CD8-positive, alpha-beta memory T cell (primary cell): ENCODE measurements around the gene FRMD4B. TPM values are rescaled to one million over a fixed set of nuclear protein-coding genes. Genes with fewer than 3 reads are reported as not detected.
A peak's percentile ranks its signal among the peaks of the same experiment; 100 is the strongest.
"Not testable (repeated sequence)": the region's sequence is repeated elsewhere in the genome, so short reads cannot be mapped to it uniquely, and the experiment has no call there.

Experiments used
- CTCF ChIA-PET: fragments of 350-600 bp; sonication (Branson Sonifier 250); formaldehyde crosslinking; loops from one replicate; lab custom pipeline; 2021; ENCODE audit warnings: antibody characterized with exemption; lab: Charles Lee
- POLR2A ChIA-PET: fragments of 350-600 bp; sonication (Branson Sonifier 250); formaldehyde crosslinking; loops from one replicate; lab custom pipeline; 2021; ENCODE audit warnings: antibody characterized with exemption; lab: Charles Lee
- DNase-seq, 5 donors: peaks; one replicate each; pipeline versions ENCODE4 v3.0.0 to v3.0.0-alpha.2; 2020 to 2022; ENCODE audit warnings: mixed read lengths in 1 of 5
- H3K27ac ChIP-seq: one replicate; pipeline ENCODE4 v1.7.0; 2013; ENCODE audit warnings: low read depth, mild to moderate bottlenecking, low read length, moderate library complexity
- H3K27me3 ChIP-seq: 2 replicates; pipeline ENCODE4 v1.7.0; 2013; ENCODE audit warnings: low read length, mild to moderate bottlenecking; ENCODE audit not compliant: insufficient read depth, poor library complexity, severe bottlenecking
- H3K36me3 ChIP-seq: 2 replicates; pipeline ENCODE4 v1.7.0; 2013; ENCODE audit warnings: mild to moderate bottlenecking, low read length, moderate library complexity; ENCODE audit not compliant: insufficient read depth
- H3K4me1 ChIP-seq: 2 replicates; pipeline ENCODE4 v1.7.0; 2013; ENCODE audit warnings: mild to moderate bottlenecking, low read length, moderate library complexity; ENCODE audit not compliant: insufficient read depth
- H3K4me3 ChIP-seq: 2 replicates; pipeline ENCODE4 v1.7.0; 2013; ENCODE audit warnings: mild to moderate bottlenecking, low read length
- H3K9me3 ChIP-seq: 2 replicates; pipeline ENCODE4 v1.7.0; 2013; ENCODE audit warnings: mild to moderate bottlenecking, low read length
- H3K27ac Mint-ChIP-seq, 8 donors: one replicate each; pipeline ENCODE4 v1.8.0; 2020 to 2021; ENCODE audit warnings: mixed read lengths in 8 of 8, mild to moderate bottlenecking in 6 of 8, inconsistent platforms in 3 of 8, moderate library complexity in 3 of 8
- H3K27me3 Mint-ChIP-seq, 2 donors: one replicate each; pipeline ENCODE4 v1.8.0; 2020 to 2021; ENCODE audit warnings: mixed read lengths in 2 of 2, mild to moderate bottlenecking in 1 of 2, moderate library complexity in 1 of 2
- H3K36me3 Mint-ChIP-seq, 3 donors: one replicate each; pipeline ENCODE4 v1.8.0; 2020 to 2021; ENCODE audit warnings: mixed read lengths in 3 of 3, inconsistent platforms in 1 of 3, mild to moderate bottlenecking in 1 of 3
- H3K4me1 Mint-ChIP-seq, 3 donors: one replicate each; pipeline ENCODE4 v1.8.0; 2020 to 2021; ENCODE audit warnings: mixed read lengths in 3 of 3, inconsistent platforms in 1 of 3, mild to moderate bottlenecking in 1 of 3
- H3K4me3 Mint-ChIP-seq, 7 donors: one replicate each; pipeline ENCODE4 v1.8.0; 2020 to 2021; ENCODE audit warnings: mixed read lengths in 7 of 7, mild to moderate bottlenecking in 6 of 7, moderate library complexity in 4 of 7, inconsistent platforms in 2 of 7
- H3K9me3 Mint-ChIP-seq, 5 donors: one replicate each; pipeline ENCODE4 v1.8.0; 2020 to 2022; ENCODE audit warnings: mixed read lengths in 5 of 5, mild to moderate bottlenecking in 3 of 5, moderate library complexity in 2 of 5, inconsistent platforms in 1 of 5
- polyA plus RNA-seq: library from polyadenylated mRNA; unstranded; fragments of 300-500 nt; fragmentation: Illumina TruSeq; gene quantifications from one replicate; pipeline ENCODE4 v1.2.3, GENCODE V29; 2021
- total RNA-seq, 2 experiments: library from RNA; stranded (reverse); gene quantifications; one replicate each; pipeline ENCODE4 v1.2.3, GENCODE V29; 2021

The FRMD4B gene
- total and polyA plus RNA-seq, 3 experiments from 2014 or later: 3.0 to 41.1 (median 40.3) TPM

GRCh38 chr3:69241769-69242168 is 144.1 kb downstream of the FRMD4B start:
- H3K4me3 ChIP-seq: no peak overlapping the region
- H3K4me1 ChIP-seq: peaks cover 7% of the 10 kb centered on the region
- H3K9me3 Mint-ChIP-seq: no peaks in the 10 kb centered on the region
- no peaks in the 10 kb centered on the region for H3K9me3 ChIP-seq
- H3K4me1 Mint-ChIP-seq: peaks cover 6 to 12% (median 9%) of the 10 kb centered on the region in 3 donors
- H3K36me3 ChIP-seq: no peaks in the 10 kb centered on the region
- no peak overlapping the region for H3K27ac ChIP-seq
- ChIA-PET POLR2A (no interaction called here), CTCF (interaction anchor here (0.8 kb wide), 1 partner anchor 80 kb away, joined by 3 read pairs; no protein-coding TSS in a partner anchor)
- no peak for DNase-seq
- H3K36me3 Mint-ChIP-seq: no peaks in the 10 kb centered on the region
- no peaks in the 10 kb centered on the region for H3K27me3 ChIP-seq
- peak overlapping the region in 5 of 8 donors; percentile 7 to 73 (median 29) for H3K27ac Mint-ChIP-seq
- H3K27me3 Mint-ChIP-seq: no peaks in the 10 kb centered on the region
- H3K4me3 Mint-ChIP-seq: no peak overlapping the region

GRCh38 chr3:69240651-69241568 is 145.0 kb downstream of the FRMD4B start:
- Histone ChIP-seq H3K27ac (no peak overlapping the region), H3K4me3 (no peak overlapping the region), H3K9me3 (no peaks in the 10 kb centered on the region), H3K36me3 (no peaks in the 10 kb centered on the region), H3K27me3 (no peaks in the 10 kb centered on the region), H3K4me1 (peaks cover 16% of the 10 kb centered on the region)
- Mint-ChIP-seq H3K36me3 (no peaks in the 10 kb centered on the region), H3K4me1 (peaks cover 11 to 19% (median 17%) of the 10 kb centered on the region in 3 donors), H3K4me3 (no peak overlapping the region), H3K9me3 (no peaks in the 10 kb centered on the region), H3K27ac (peak overlapping the region in 3 of 8 donors; percentile 52 to 73 (median 62)), H3K27me3 (no peaks in the 10 kb centered on the region)
- ChIA-PET CTCF (no interaction called here), POLR2A (no interaction called here)
- no peak for DNase-seq

GRCh38 chr3:69239063-69239462 is 146.8 kb downstream of the FRMD4B start:
- ChIA-PET CTCF (no interaction called here), POLR2A (no interaction called here)
- Mint-ChIP-seq H3K36me3 (no peaks in the 10 kb centered on the region), H3K4me1 (peaks cover 17 to 25% (median 25%) of the 10 kb centered on the region in 3 donors), H3K9me3 (no peaks in the 10 kb centered on the region), H3K27ac (no peak overlapping the region), H3K27me3 (no peaks in the 10 kb centered on the region), H3K4me3 (no peak overlapping the region)
- Histone ChIP-seq H3K9me3 (no peaks in the 10 kb centered on the region), H3K36me3 (no peaks in the 10 kb centered on the region), H3K27ac (no peak overlapping the region), H3K27me3 (no peaks in the 10 kb centered on the region), H3K4me1 (peaks cover 22% of the 10 kb centered on the region), H3K4me3 (no peak overlapping the region)
- no peak for DNase-seq

- Histone ChIP-seq H3K27ac (no peak overlapping the region), H3K4me3 (no peak overlapping the region)
- H3K27ac Mint-ChIP-seq: peak overlapping the region in 6 of 8 donors; percentile 9 to 93 (median 58)
Observed at GRCh38 chr3:69236812-69237707, 148.8 kb downstream of the FRMD4B start.

GRCh38 chr3:69235882-69236281 is 150.0 kb downstream of the FRMD4B start:
- Mint-ChIP-seq H3K9me3 (no peaks in the 10 kb centered on the region), H3K27ac (peak overlapping the region in 6 of 8 donors; percentile 32 to 79 (median 54)), H3K27me3 (no peaks in the 10 kb centered on the region), H3K4me1 (peaks cover 14 to 22% (median 20%) of the 10 kb centered on the region in 3 donors), H3K4me3 (peak overlapping the region in 5 of 7 donors; percentile 29 to 83 (median 47)), H3K36me3 (no peaks in the 10 kb centered on the region)
- Histone ChIP-seq H3K36me3 (no peaks in the 10 kb centered on the region), H3K4me1 (peaks cover 22% of the 10 kb centered on the region), H3K27me3 (no peaks in the 10 kb centered on the region), H3K4me3 (no peak overlapping the region), H3K9me3 (no peaks in the 10 kb centered on the region), H3K27ac (no peak overlapping the region)
- POLR2A ChIA-PET: no interaction called here
- peak in 1 of 5 donors; percentile 28 for DNase-seq
- CTCF ChIA-PET: interaction anchor here (0.9 to 2.3 kb wide), 3 partner anchors 14 to 70 kb away, joined by 3 to 7 read pairs (median 3); no protein-coding TSS in a partner anchor

More at GRCh38 chr3:69236812-69237707, 148.8 kb downstream of the FRMD4B start:
- no peaks in the 10 kb centered on the region for H3K27me3 Mint-ChIP-seq
- ChIA-PET CTCF (interaction anchor here (0.6 to 2.3 kb wide), 6 partner anchors 13 to 79 kb away, joined by 3 to 11 read pairs (median 3); no protein-coding TSS in a partner anchor), POLR2A (no interaction called here)
- Histone ChIP-seq H3K9me3 (no peaks in the 10 kb centered on the region), H3K4me1 (peaks cover 22% of the 10 kb centered on the region), H3K36me3 (no peaks in the 10 kb centered on the region), H3K27me3 (no peaks in the 10 kb centered on the region)
- no peak for DNase-seq
- H3K9me3 Mint-ChIP-seq: no peaks in the 10 kb centered on the region
- peak overlapping the region in 6 of 7 donors; percentile 6 to 54 (median 26) for H3K4me3 Mint-ChIP-seq
- H3K4me1 Mint-ChIP-seq: peaks cover 14 to 25% (median 25%) of the 10 kb centered on the region in 3 donors
- no peaks in the 10 kb centered on the region for H3K36me3 Mint-ChIP-seq

- H3K36me3 ChIP-seq, H3K27me3 ChIP-seq, CTCF ChIA-PET, DNase-seq, H3K27ac Mint-ChIP-seq, H3K9me3 ChIP-seq, POLR2A ChIA-PET, H3K4me3 ChIP-seq, H3K27me3 Mint-ChIP-seq, H3K27ac ChIP-seq, H3K9me3 Mint-ChIP-seq, H3K36me3 Mint-ChIP-seq: not testable (repeated sequence)
- Mint-ChIP-seq H3K4me1 (peaks cover 14 to 21% (median 16%) of the 10 kb centered on the region in 3 donors), H3K4me3 (peak overlapping the region in 2 of 7 donors; percentile 9 to 29)
- peaks cover 22% of the 10 kb centered on the region for H3K4me1 ChIP-seq
Observed at GRCh38 chr3:69235227-69235626, 150.7 kb downstream of the FRMD4B start.

GRCh38 chr3:69232482-69232881 is 153.4 kb downstream of the FRMD4B start:
- no peak overlapping the region for H3K4me3 ChIP-seq
- no peaks in the 10 kb centered on the region for H3K9me3 Mint-ChIP-seq

More at GRCh38 chr3:69232482-69232881, 153.4 kb downstream of the FRMD4B start:
- Mint-ChIP-seq H3K27ac (no peak overlapping the region), H3K4me1 (peaks cover 14 to 21% (median 16%) of the 10 kb centered on the region in 3 donors), H3K36me3 (no peaks in the 10 kb centered on the region), H3K27me3 (peaks cover 0 to 1% of the 10 kb centered on the region in 2 donors), H3K4me3 (no peak overlapping the region)
- no peaks in the 10 kb centered on the region for H3K27me3 ChIP-seq
- no peak for DNase-seq
- no peaks in the 10 kb centered on the region for H3K9me3 ChIP-seq
- ChIA-PET CTCF (interaction anchor here (0.9 to 1.6 kb wide), 2 partner anchors 11 to 71 kb away, joined by 3 to 4 read pairs; no protein-coding TSS in a partner anchor), POLR2A (no interaction called here)
- no peaks in the 10 kb centered on the region for H3K36me3 ChIP-seq
- no peak overlapping the region for H3K27ac ChIP-seq
- H3K4me1 ChIP-seq: peaks cover 22% of the 10 kb centered on the region
